WTC11 (cell line): Measurements from ENCODE around the gene CFAP57. TPM values are rescaled to one million over a fixed set of nuclear protein-coding genes. Genes with fewer than 3 reads are reported as not detected.

Experiments
- ATAC-seq: fragments of 200-7000 bp; cut with Tn5 transposase; 2 replicates; pipeline ENCODE4 v1.10.0; 2021; ENCODE audit warnings: mild to moderate bottlenecking, moderate library complexity
- CTCF ChIA-PET: fragments of 300-600 bp; sonication (Branson Sonifier 250); formaldehyde crosslinking; loops from one replicate; lab custom pipeline; 2021; ENCODE audit warnings: antibody characterized with exemption; lab: Charles Lee
- POLR2A ChIA-PET: fragments of 350-600 bp; sonication (Branson Sonifier 250); formaldehyde crosslinking; loops from one replicate; lab custom pipeline; 2021; ENCODE audit warnings: antibody characterized with exemption; lab: Charles Lee
- DNase-seq: peaks from one replicate; pipeline ENCODE4 v3.0.0; 2021; ENCODE audit warnings: low spot score
- H3K27ac Mint-ChIP-seq: 2 replicates; pipeline ENCODE4 v1.8.0; 2021; ENCODE audit warnings: mixed read lengths
- H3K27me3 Mint-ChIP-seq: 2 replicates; pipeline ENCODE4 v1.8.0; 2021; ENCODE audit warnings: low read depth, mild to moderate bottlenecking, moderate library complexity, mixed read lengths
- H3K36me3 Mint-ChIP-seq: 2 replicates; pipeline ENCODE4 v1.8.0; 2021; ENCODE audit warnings: mixed read lengths
- H3K4me1 Mint-ChIP-seq: 2 replicates; pipeline ENCODE4 v1.8.0; 2022; ENCODE audit warnings: mixed read lengths
- H3K4me3 Mint-ChIP-seq: 2 replicates; pipeline ENCODE4 v1.8.0; 2021; ENCODE audit warnings: mild to moderate bottlenecking, moderate library complexity, mixed read lengths
- H3K9me3 Mint-ChIP-seq: 2 replicates; pipeline ENCODE4 v1.8.0; 2021; ENCODE audit warnings: mixed read lengths
- ATF1 ChIP-seq: sonication (generic); formaldehyde crosslinking; IDR thresholded peaks from 2 replicates; pipeline ENCODE4 v1.8.1; 2023; ENCODE audit warnings: mild to moderate bottlenecking, moderate library complexity, missing genetic modification reagents
- ATF2 ChIP-seq: sonication (generic); formaldehyde crosslinking; IDR thresholded peaks from 2 replicates; pipeline ENCODE4 v1.8.1; 2022; ENCODE audit warnings: low read depth, missing genetic modification reagents, borderline replicate concordance
- CTCF ChIP-seq: fragments of 200-600 bp; IDR thresholded peaks from 2 replicates; pipeline ENCODE4 v1.8.0; 2022; ENCODE audit warnings: antibody characterized with exemption
- E2F5 ChIP-seq: sonication (generic); formaldehyde crosslinking; IDR thresholded peaks from 2 replicates; pipeline ENCODE4 v1.8.1; 2022; ENCODE audit warnings: mild to moderate bottlenecking, moderate library complexity, missing genetic modification reagents
- EMX1 ChIP-seq: fragments of 250-450 bp; sonication (Bioruptor Pico); IDR thresholded peaks from 2 replicates; pipeline ENCODE4 v1.8.0; 2021; ENCODE audit warnings: mild to moderate bottlenecking
- FOXP1 ChIP-seq: sonication (generic); formaldehyde crosslinking; IDR thresholded peaks from 2 replicates; pipeline ENCODE4 v1.8.0; 2022; ENCODE audit warnings: missing genetic modification reagents, mild to moderate bottlenecking, moderate library complexity, borderline replicate concordance
- GABPB1 ChIP-seq: sonication (generic); formaldehyde crosslinking; IDR thresholded peaks from 2 replicates; pipeline ENCODE4 v1.8.1; 2023; ENCODE audit warnings: mild to moderate bottlenecking, missing genetic modification reagents
- GRHL2 ChIP-seq: fragments of 250-450 bp; sonication (Bioruptor Pico); IDR thresholded peaks from 2 replicates; pipeline ENCODE4 v1.8.0; 2022; ENCODE audit warnings: mild to moderate bottlenecking, moderate library complexity; ENCODE audit not compliant: insufficient replicate concordance, severe bottlenecking
- NFE2L1 ChIP-seq: sonication (generic); formaldehyde crosslinking; IDR thresholded peaks from 2 replicates; pipeline ENCODE4 v1.8.1; 2023; ENCODE audit warnings: missing genetic modification reagents
- NR1H2 ChIP-seq: sonication (generic); formaldehyde crosslinking; IDR thresholded peaks from 2 replicates; pipeline ENCODE4 v1.9.0; 2021; ENCODE audit warnings: mild to moderate bottlenecking, moderate library complexity, missing genetic modification reagents
- SMAD4 ChIP-seq: sonication (generic); formaldehyde crosslinking; IDR thresholded peaks from 2 replicates; pipeline ENCODE4 v1.8.0; 2022; ENCODE audit warnings: mild to moderate bottlenecking, missing genetic modification reagents
- SOX15 ChIP-seq: fragments of 250-450 bp; sonication (Bioruptor Pico); IDR thresholded peaks from 2 replicates; pipeline ENCODE4 v1.9.0; 2021; ENCODE audit warnings: mild to moderate bottlenecking
- TEAD1 ChIP-seq: sonication (generic); formaldehyde crosslinking; IDR thresholded peaks from 2 replicates; pipeline ENCODE4 v1.8.0; 2022; ENCODE audit warnings: mild to moderate bottlenecking, missing genetic modification reagents
- TP53 ChIP-seq: sonication (generic); formaldehyde crosslinking; IDR thresholded peaks from 2 replicates; pipeline ENCODE4 v1.8.1; 2023; ENCODE audit warnings: mild to moderate bottlenecking, missing genetic modification reagents
- ZNF138 ChIP-seq: sonication (generic); formaldehyde crosslinking; conservative IDR thresholded peaks from 2 replicates; pipeline ENCODE4 v1.8.1; 2022; ENCODE audit warnings: mild to moderate bottlenecking, moderate library complexity, missing genetic modification reagents
- ZNF396 ChIP-seq: fragments of 250-450 bp; sonication (Bioruptor Pico); IDR thresholded peaks from 2 replicates; pipeline ENCODE4 v1.8.0; 2021; ENCODE audit warnings: mild to moderate bottlenecking, moderate library complexity, borderline replicate concordance
- ZNF416 ChIP-seq: fragments of 250-450 bp; sonication (Bioruptor Pico); IDR thresholded peaks from 2 replicates; pipeline ENCODE4 v1.9.0; 2021; ENCODE audit warnings: mild to moderate bottlenecking, inconsistent platforms
- ZNF425 ChIP-seq: fragments of 250-450 bp; sonication (Bioruptor Pico); conservative IDR thresholded peaks from 2 replicates; pipeline ENCODE4 v1.9.0; 2021; ENCODE audit warnings: mild to moderate bottlenecking
- total RNA-seq: library from RNA; stranded (reverse); gene quantifications from 3 replicates; pipeline ENCODE4 v1.2.3, GENCODE V29; 2021
- TF ChIP-seq, protein P1 (sequence below): sonication (generic); formaldehyde crosslinking; IDR thresholded peaks from 2 replicates; pipeline ENCODE4 v1.8.1; 2022; ENCODE audit warnings: missing genetic modification reagents, borderline replicate concordance
- TF ChIP-seq, protein P2 (sequence below): sonication (generic); formaldehyde crosslinking; conservative IDR thresholded peaks from 2 replicates; pipeline ENCODE4 v1.8.1; 2023; ENCODE audit warnings: mild to moderate bottlenecking, low read depth, missing genetic modification reagents, moderate library complexity
- TF ChIP-seq, protein P3 (sequence below): sonication (generic); formaldehyde crosslinking; IDR thresholded peaks from 2 replicates; pipeline ENCODE4 v1.8.0; 2022; ENCODE audit warnings: mild to moderate bottlenecking, missing genetic modification reagents

Gene CFAP57
- total RNA-seq, 1 experiment from 2014 or later, result 0.42 TPM

- TF ChIP-seq TP53 (CRISPR knock-in tag), result no peak
- no peak for TF ChIP-seq SOX15 (CRISPR knock-in tag)
Measured at GRCh38 chr1:43247256-43247921, 75.3 kb downstream of the CFAP57 start (continued).

GRCh38 chr1:43250351-43250761 is 78.2 kb downstream of the CFAP57 start:
- DNase-seq (no peak), ATAC-seq (no peak)
- Mint-ChIP-seq H3K9me3 (peaks cover 61% of the 10 kb centered on the region), H3K36me3 (peaks cover 45% of the 10 kb centered on the region), H3K4me1 (no peaks in the 10 kb centered on the region), H3K27ac (no peak overlapping the region), H3K27me3 (peaks cover 49% of the 10 kb centered on the region), H3K4me3 (no peak overlapping the region)
- ChIA-PET POLR2A (no interaction called here), CTCF (no interaction called here)
- TF ChIP-seq ZNF416 (CRISPR knock-in tag) (no peak), ZNF396 (no peak), NR1H2 (CRISPR knock-in tag) (no peak)

DNA sequence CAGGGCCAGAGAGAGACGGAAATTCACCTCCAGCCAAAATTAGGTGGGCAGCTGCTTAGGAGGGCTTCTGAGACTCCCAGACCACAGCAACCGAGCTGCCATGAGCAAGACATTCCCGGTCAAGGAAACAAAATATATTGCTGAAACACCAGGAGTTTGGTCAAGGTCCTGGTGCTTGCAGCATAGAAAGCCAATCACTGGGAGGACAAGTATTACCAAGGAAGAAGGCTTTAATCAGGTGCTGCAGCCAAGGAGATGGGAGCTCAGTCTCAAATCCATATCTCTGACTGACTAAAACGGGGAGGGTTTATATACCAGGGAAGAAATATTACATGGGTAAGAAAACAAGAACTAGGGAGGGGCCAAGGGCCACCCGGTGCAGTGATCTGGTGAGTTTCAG is 78.9 kb downstream of the CFAP57 start:
- H3K9me3 Mint-ChIP-seq, result peaks cover 56% of the 10 kb centered on the region
- no peak overlapping the region for H3K27ac Mint-ChIP-seq
- CTCF ChIA-PET, result no interaction called here
- no peak for ATAC-seq
- TF ChIP-seq TP53 (CRISPR knock-in tag) (no peak), EMX1 (CRISPR knock-in tag) (no peak), GRHL2 (CRISPR knock-in tag) (no peak), ZNF416 (CRISPR knock-in tag) (no peak), NFE2L1 (no peak), ATF1 (CRISPR knock-in tag) (no peak), FOXP1 (no peak), GABPB1 (CRISPR knock-in tag) (no peak), SMAD4 (CRISPR knock-in tag) (no peak), ATF2 (CRISPR knock-in tag) (no peak), CTCF (no peak), ZNF425 (CRISPR knock-in tag) (no peak), E2F5 (CRISPR knock-in tag) (no peak), ZNF138 (no peak), TEAD1 (CRISPR knock-in tag) (no peak), NR1H2 (CRISPR knock-in tag) (no peak)
- TF ChIP-seq, protein P1, sequence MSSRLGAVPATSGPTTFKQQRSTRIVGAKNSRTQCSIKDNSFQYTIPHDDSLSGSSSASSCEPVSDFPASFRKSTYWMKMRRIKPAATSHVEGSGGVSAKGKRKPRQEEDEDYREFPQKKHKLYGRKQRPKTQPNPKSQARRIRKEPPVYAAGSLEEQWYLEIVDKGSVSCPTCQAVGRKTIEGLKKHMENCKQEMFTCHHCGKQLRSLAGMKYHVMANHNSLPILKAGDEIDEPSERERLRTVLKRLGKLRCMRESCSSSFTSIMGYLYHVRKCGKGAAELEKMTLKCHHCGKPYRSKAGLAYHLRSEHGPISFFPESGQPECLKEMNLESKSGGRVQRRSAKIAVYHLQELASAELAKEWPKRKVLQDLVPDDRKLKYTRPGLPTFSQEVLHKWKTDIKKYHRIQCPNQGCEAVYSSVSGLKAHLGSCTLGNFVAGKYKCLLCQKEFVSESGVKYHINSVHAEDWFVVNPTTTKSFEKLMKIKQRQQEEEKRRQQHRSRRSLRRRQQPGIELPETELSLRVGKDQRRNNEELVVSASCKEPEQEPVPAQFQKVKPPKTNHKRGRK, result no peak
- TF ChIP-seq, protein P2, sequence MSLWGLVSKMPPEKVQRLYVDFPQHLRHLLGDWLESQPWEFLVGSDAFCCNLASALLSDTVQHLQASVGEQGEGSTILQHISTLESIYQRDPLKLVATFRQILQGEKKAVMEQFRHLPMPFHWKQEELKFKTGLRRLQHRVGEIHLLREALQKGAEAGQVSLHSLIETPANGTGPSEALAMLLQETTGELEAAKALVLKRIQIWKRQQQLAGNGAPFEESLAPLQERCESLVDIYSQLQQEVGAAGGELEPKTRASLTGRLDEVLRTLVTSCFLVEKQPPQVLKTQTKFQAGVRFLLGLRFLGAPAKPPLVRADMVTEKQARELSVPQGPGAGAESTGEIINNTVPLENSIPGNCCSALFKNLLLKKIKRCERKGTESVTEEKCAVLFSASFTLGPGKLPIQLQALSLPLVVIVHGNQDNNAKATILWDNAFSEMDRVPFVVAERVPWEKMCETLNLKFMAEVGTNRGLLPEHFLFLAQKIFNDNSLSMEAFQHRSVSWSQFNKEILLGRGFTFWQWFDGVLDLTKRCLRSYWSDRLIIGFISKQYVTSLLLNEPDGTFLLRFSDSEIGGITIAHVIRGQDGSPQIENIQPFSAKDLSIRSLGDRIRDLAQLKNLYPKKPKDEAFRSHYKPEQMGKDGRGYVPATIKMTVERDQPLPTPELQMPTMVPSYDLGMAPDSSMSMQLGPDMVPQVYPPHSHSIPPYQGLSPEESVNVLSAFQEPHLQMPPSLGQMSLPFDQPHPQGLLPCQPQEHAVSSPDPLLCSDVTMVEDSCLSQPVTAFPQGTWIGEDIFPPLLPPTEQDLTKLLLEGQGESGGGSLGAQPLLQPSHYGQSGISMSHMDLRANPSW (CRISPR knock-in tag), result no peak
- TF ChIP-seq, protein P3, sequence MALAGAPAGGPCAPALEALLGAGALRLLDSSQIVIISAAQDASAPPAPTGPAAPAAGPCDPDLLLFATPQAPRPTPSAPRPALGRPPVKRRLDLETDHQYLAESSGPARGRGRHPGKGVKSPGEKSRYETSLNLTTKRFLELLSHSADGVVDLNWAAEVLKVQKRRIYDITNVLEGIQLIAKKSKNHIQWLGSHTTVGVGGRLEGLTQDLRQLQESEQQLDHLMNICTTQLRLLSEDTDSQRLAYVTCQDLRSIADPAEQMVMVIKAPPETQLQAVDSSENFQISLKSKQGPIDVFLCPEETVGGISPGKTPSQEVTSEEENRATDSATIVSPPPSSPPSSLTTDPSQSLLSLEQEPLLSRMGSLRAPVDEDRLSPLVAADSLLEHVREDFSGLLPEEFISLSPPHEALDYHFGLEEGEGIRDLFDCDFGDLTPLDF (CRISPR knock-in tag), result no peak
- POLR2A ChIA-PET, result no interaction called here
- no peak for DNase-seq
- H3K4me3 Mint-ChIP-seq, result no peak overlapping the region
- H3K27me3 Mint-ChIP-seq, result peaks cover 53% of the 10 kb centered on the region
- no peaks in the 10 kb centered on the region for H3K4me1 Mint-ChIP-seq
- peaks cover 38% of the 10 kb centered on the region for H3K36me3 Mint-ChIP-seq
